IgD-negative memory B cell (primary cell): ENCODE measurements around the gene POLH. TPM values are rescaled to one million over a fixed set of nuclear protein-coding genes. Genes with fewer than 3 reads are reported as not detected.
"Not testable (repeated sequence)": the region's sequence is repeated elsewhere in the genome, so short reads cannot be mapped to it uniquely, and the experiment has no call there.

Source experiments
- H3K27ac Mint-ChIP-seq, 3 donors: one replicate each; pipeline ENCODE4 v1.8.0; 2020 to 2022; ENCODE audit warnings: mild to moderate bottlenecking in 3 of 3, mixed read lengths in 3 of 3, moderate library complexity in 1 of 3
- H3K27me3 Mint-ChIP-seq: one replicate; pipeline ENCODE4 v1.8.0; 2021; ENCODE audit warnings: mixed read lengths
- H3K36me3 Mint-ChIP-seq: one replicate; pipeline ENCODE4 v1.8.0; 2020; ENCODE audit warnings: mild to moderate bottlenecking, mixed read lengths
- H3K4me1 Mint-ChIP-seq, 3 donors: one replicate each; pipeline ENCODE4 v1.8.0; 2020 to 2022; ENCODE audit warnings: mixed read lengths in 3 of 3, mild to moderate bottlenecking in 1 of 3
- H3K4me3 Mint-ChIP-seq, 4 donors: one replicate each; pipeline ENCODE4 v1.8.0; 2020 to 2022; ENCODE audit warnings: mild to moderate bottlenecking in 4 of 4, mixed read lengths in 4 of 4, moderate library complexity in 3 of 4
- H3K9me3 Mint-ChIP-seq, 3 donors: one replicate each; pipeline ENCODE4 v1.8.0; 2020 to 2021; ENCODE audit warnings: mixed read lengths in 3 of 3, mild to moderate bottlenecking in 1 of 3
- polyA plus RNA-seq: library from polyadenylated mRNA; unstranded; fragments of 300-500 nt; fragmentation: Illumina TruSeq; gene quantifications from one replicate; pipeline ENCODE4 v1.2.3, GENCODE V29; 2021

POLH gene
- 30.6 TPM for polyA plus RNA-seq

DNA sequence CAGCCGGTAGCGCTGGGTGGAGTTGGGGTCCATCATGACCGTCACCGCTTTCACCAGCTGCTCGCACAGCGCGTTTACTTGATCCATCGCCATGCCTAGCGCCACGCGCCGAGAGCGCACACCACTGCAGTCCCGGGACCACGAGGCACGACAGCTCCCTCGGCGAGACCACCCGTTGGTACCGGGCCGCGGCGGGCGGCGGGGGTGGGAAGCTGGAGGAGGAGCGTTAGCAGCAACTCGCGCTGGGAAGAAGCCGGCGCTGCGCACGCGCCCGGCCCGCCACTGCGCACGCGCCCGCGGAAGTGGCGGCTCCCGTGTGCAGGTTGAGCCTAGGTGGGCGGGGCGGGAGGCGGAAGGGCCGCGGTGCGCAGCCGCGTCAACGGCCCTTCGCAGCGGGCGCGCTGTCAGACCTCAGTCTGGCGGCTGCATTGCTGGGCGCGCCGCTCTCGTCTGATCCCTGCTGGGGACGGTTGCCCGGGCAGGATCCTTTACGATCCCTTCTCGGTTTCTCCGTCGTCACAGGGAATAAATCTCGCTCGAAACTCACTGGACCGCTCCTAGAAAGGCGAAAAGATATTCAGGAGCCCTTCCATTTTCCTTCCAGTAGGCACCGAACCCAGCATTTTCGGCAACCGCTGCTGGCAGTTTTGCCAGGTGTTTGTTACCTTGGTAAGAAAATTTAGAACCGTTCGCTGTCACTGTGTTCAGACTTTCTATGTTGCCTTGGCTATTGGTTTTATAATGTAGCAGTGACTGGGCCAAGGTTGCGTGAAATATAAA is at the start of gene POLH, which contains the start of gene XPO5:
POLH (plus strand) TSS at position 414 of the 780 bp plus-strand sequence. CDS start 6,135 bp downstream, outside the sequence.
XPO5 (minus strand) TSS at position 267 of the 780 bp plus-strand sequence; CDS start at position 93, 174 bp downstream.
- Mint-ChIP-seq H3K4me1 (peaks cover 18 to 28% (median 26%) of the 10 kb centered on the region in 3 donors), H3K27ac (peak within 1 kb of the TSS; percentile 43 to 93 (median 84))

DNA sequence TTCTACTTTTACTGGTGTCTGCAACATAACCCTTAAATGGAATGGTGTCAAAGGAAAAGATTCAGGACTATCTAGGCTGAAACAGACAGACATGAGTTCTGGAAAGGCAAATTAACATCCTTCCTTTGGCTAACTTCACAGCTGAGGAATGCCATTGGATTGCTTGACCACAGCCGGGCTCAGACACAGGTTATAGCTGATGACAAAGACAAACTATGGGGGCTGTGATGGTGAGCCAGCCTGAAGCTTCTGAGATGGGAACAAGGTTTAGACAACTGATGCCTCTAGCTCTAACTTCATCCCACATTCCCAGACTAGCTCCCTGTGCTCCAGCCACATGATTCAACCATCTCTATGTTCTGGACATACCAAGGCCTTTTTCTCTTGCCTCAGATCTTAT is 43.8 kb upstream of the POLH start:
- Mint-ChIP-seq H3K4me3 (no peak overlapping the region), H3K9me3 (no peaks in the 10 kb centered on the region), H3K4me1 (no peaks in the 10 kb centered on the region), H3K27ac (no peak overlapping the region), H3K27me3 (no peaks in the 10 kb centered on the region), H3K36me3 (peaks cover 2% of the 10 kb centered on the region)

More for the DNA sequence above, at the start of gene POLH, which contains the start of gene XPO5:
- Mint-ChIP-seq H3K27me3 (peaks cover 1% of the 10 kb centered on the region), H3K4me3 (peak within 1 kb of the TSS; percentile 93 to 96 (median 95)), H3K36me3 (peaks cover 4% of the 10 kb centered on the region), H3K9me3 (no peaks in the 10 kb centered on the region)

DNA sequence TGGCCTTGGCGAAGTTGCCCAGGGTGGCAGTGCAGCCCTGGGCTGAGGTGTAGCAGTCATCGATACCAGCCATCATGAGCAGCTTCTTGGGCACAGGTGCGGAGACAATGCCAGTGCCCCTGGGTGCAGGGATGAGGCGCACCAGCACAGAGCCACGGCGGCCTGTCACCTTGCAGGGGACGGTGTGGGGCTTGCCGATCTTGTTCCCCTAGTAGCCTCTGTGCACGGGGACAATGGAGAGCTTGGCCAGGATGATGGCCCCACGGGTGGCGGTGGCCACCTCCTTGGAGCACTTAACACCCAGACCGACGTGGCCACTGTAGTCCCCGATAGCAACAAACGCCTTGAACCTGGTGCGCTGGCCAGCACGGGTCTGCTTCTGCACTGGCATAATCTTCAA is 37.0 kb upstream of the POLH start:
- H3K36me3 Mint-ChIP-seq: peaks cover 10% of the 10 kb centered on the region
- not testable (repeated sequence) for H3K9me3 Mint-ChIP-seq, H3K27ac Mint-ChIP-seq, H3K4me3 Mint-ChIP-seq, H3K27me3 Mint-ChIP-seq, H3K4me1 Mint-ChIP-seq

- H3K4me3 Mint-ChIP-seq, H3K4me1 Mint-ChIP-seq, H3K9me3 Mint-ChIP-seq, H3K27ac Mint-ChIP-seq, H3K27me3 Mint-ChIP-seq: not testable (repeated sequence)
- H3K36me3 Mint-ChIP-seq: peaks cover 10% of the 10 kb centered on the region
These were observed 36.6 kb upstream of the POLH start for GRCh38 chr6:43539409-43539808.

- no peaks in the 10 kb centered on the region for H3K9me3 Mint-ChIP-seq
- H3K4me1 Mint-ChIP-seq: peaks cover 0 to 4% (median 2%) of the 10 kb centered on the region in 3 donors
- H3K27me3 Mint-ChIP-seq: no peaks in the 10 kb centered on the region
- H3K36me3 Mint-ChIP-seq: peaks cover 10% of the 10 kb centered on the region
- no peak overlapping the region for H3K27ac Mint-ChIP-seq
- no peak overlapping the region for H3K4me3 Mint-ChIP-seq
These were observed 35.5 kb upstream of the POLH start for GRCh38 chr6:43540507-43540906.

DNA sequence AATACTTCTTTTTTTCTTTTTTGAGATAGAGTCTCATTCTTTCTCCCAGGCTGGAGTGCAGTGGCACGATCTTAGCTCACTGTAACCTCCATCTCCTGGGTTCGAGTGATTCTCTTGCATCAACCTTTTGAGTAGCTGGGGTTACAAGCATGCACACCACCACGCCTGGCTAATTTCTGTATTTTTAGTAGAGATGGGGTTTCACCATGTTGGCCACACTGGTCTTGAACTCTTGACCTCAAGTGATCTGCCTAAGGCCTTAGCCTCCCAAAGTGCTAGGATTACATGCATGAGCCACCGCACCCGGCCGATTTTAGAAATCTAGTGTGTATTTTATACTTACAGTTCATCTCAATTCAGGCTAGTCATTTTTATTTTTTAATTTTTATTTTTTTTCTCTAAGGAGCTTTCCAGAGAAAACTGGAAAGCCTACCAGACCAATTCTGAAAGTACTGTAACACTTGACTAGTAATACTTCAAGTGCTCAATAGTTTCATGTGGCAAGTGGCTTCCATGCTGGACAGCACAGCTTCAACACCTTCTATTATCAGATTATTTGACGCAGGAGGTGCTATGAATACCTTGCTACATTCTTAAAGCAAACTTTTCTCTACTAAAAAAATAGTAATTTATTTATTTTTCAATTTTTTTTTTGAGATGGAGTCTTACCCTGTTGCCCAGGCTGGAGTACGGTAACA is 34.1 kb upstream of the POLH start:
- peaks cover 8% of the 10 kb centered on the region for H3K36me3 Mint-ChIP-seq
- H3K27ac Mint-ChIP-seq: no peak overlapping the region
- H3K9me3 Mint-ChIP-seq: no peaks in the 10 kb centered on the region
- no peak overlapping the region for H3K4me3 Mint-ChIP-seq
- H3K27me3 Mint-ChIP-seq: no peaks in the 10 kb centered on the region
- H3K4me1 Mint-ChIP-seq: peaks cover 0 to 4% (median 2%) of the 10 kb centered on the region in 3 donors

DNA sequence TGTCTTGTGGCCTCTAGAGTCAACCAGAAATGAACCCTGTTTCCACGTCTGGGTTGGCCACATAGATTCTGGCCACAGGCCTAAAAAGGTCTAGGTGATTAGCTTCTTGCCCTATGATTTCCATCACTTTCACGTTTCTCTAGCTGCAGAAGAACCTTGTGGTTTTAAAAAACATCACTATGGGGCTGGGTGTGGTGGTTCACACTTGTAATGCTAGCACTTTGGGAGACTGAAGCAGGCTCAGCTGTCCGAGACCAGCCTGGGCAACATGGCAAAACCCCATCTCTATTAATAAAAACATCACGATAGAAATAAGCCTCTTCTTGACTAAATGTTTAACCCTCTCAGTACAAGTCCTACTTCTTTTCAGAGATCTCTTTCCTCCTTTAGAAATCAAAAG is 31.5 kb upstream of the POLH start:
- no peaks in the 10 kb centered on the region for H3K9me3 Mint-ChIP-seq
- H3K4me1 Mint-ChIP-seq: peaks cover 0 to 4% (median 2%) of the 10 kb centered on the region in 3 donors
- peaks cover 3% of the 10 kb centered on the region for H3K36me3 Mint-ChIP-seq
- H3K27ac Mint-ChIP-seq: no peak overlapping the region
- H3K4me3 Mint-ChIP-seq: no peak overlapping the region
- no peaks in the 10 kb centered on the region for H3K27me3 Mint-ChIP-seq

- no peaks in the 10 kb centered on the region for H3K27me3 Mint-ChIP-seq
- peaks cover 3% of the 10 kb centered on the region for H3K36me3 Mint-ChIP-seq
- peak overlapping the region in 1 of 3 donors; percentile 27 for H3K27ac Mint-ChIP-seq
- no peaks in the 10 kb centered on the region for H3K9me3 Mint-ChIP-seq
- peaks cover 0 to 3% (median 2%) of the 10 kb centered on the region in 3 donors for H3K4me1 Mint-ChIP-seq
- H3K4me3 Mint-ChIP-seq: peak overlapping the region in 1 of 4 donors; percentile 4
These were observed 28.8 kb upstream of the POLH start for GRCh38 chr6:43547222-43547621.

GRCh38 chr6:43557620-43558019 is 18.4 kb upstream of the POLH start:
- not testable (repeated sequence) for H3K4me3 Mint-ChIP-seq, H3K27ac Mint-ChIP-seq, H3K9me3 Mint-ChIP-seq, H3K4me1 Mint-ChIP-seq, H3K27me3 Mint-ChIP-seq
- H3K36me3 Mint-ChIP-seq: peaks cover 16% of the 10 kb centered on the region

- H3K4me3 Mint-ChIP-seq: peak overlapping the region in 1 of 4 donors; percentile 22
- H3K27me3 Mint-ChIP-seq: no peaks in the 10 kb centered on the region
- no peaks in the 10 kb centered on the region for H3K9me3 Mint-ChIP-seq
- H3K4me1 Mint-ChIP-seq: no peaks in the 10 kb centered on the region
- no peak overlapping the region for H3K27ac Mint-ChIP-seq
- H3K36me3 Mint-ChIP-seq: peaks cover 12% of the 10 kb centered on the region
These were observed 16.7 kb upstream of the POLH start for GRCh38 chr6:43559328-43559727.

- peaks cover 2 to 8% (median 7%) of the 10 kb centered on the region in 3 donors for H3K4me1 Mint-ChIP-seq
- H3K27me3 Mint-ChIP-seq: no peaks in the 10 kb centered on the region
- peaks cover 8% of the 10 kb centered on the region for H3K36me3 Mint-ChIP-seq
- no peak overlapping the region for H3K27ac Mint-ChIP-seq
- H3K9me3 Mint-ChIP-seq: no peaks in the 10 kb centered on the region
- peak overlapping the region in 1 of 4 donors; percentile 73 for H3K4me3 Mint-ChIP-seq
These were observed 5.0 kb upstream of the POLH start for GRCh38 chr6:43570876-43571441.

- no peaks in the 10 kb centered on the region for H3K9me3 Mint-ChIP-seq
- peaks cover 8% of the 10 kb centered on the region for H3K36me3 Mint-ChIP-seq
- peaks cover 2 to 8% (median 7%) of the 10 kb centered on the region in 3 donors for H3K4me1 Mint-ChIP-seq
- peak overlapping the region in 1 of 3 donors; percentile 12 for H3K27ac Mint-ChIP-seq
- peak overlapping the region in 1 of 4 donors; percentile 13 for H3K4me3 Mint-ChIP-seq
- no peaks in the 10 kb centered on the region for H3K27me3 Mint-ChIP-seq
These were observed 4.0 kb upstream of the POLH start for GRCh38 chr6:43572015-43572414.

GRCh38 chr6:43575105-43575771 is 747 bp upstream of the POLH start:
- Mint-ChIP-seq H3K9me3 (no peaks in the 10 kb centered on the region), H3K27me3 (peaks cover 1% of the 10 kb centered on the region), H3K4me3 (peak overlapping the region; percentile 93 to 96 (median 95)), H3K36me3 (peaks cover 4% of the 10 kb centered on the region), H3K27ac (peak overlapping the region in 2 of 3 donors; percentile 11 to 43), H3K4me1 (peaks cover 18 to 28% (median 26%) of the 10 kb centered on the region in 3 donors)

DNA sequence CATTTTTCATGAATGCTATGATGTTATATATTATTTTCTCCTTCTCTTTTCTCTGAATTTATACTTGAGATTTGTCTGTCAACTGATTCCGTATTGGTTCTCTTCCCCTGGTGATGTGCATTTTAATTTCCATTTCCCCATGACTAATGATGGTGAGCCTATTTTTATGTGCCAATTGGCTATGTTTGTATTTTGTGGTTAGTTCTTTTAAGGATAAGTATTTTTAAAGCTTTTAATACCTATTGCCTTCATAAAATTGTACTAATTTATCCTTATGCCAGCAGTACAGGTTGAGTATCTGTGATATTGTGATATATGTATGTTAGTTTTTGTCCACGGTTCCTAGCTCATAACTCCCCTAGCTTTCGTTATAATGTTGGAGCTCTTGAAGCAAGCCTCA is 2.8 kb downstream of the POLH start:
- Mint-ChIP-seq H3K27ac (peak overlapping the region; percentile 15 to 86 (median 43)), H3K27me3 (peaks cover 1% of the 10 kb centered on the region), H3K4me3 (peak overlapping the region; percentile 78 to 96 (median 94)), H3K4me1 (peaks cover 18 to 34% (median 25%) of the 10 kb centered on the region in 3 donors), H3K36me3 (peaks cover 4% of the 10 kb centered on the region), H3K9me3 (no peaks in the 10 kb centered on the region)
